HEK293T (cell line): ENCODE results near the gene PNMA6A.
"Not testable (repeated sequence)": the region's sequence is repeated elsewhere in the genome, so short reads cannot be mapped to it uniquely, and the experiment has no call there.

ENCODE experiments used
- CTCF ChIA-PET: fragments of 350-600 bp; formaldehyde crosslinking; extraction: SDS; loops from one replicate; lab custom pipeline; 2021; ENCODE audit warnings: antibody characterized with exemption, inconsistent platforms; lab: Yijun Ruan, JAX
- POLR2A ChIA-PET: fragments of 350-600 bp; formaldehyde crosslinking; extraction: SDS; loops from one replicate; lab custom pipeline; 2020; ENCODE audit warnings: antibody characterized with exemption, inconsistent platforms; lab: Yijun Ruan, JAX
- DNase-seq: peaks from one replicate; pipeline ENCODE4 v3.0.0; 2012; ENCODE audit warnings: mixed read lengths; ENCODE audit errors: extremely low spot score
- ARNT ChIP-seq: fragments of 450-650 bp; IDR thresholded peaks from 2 replicates; pipeline ENCODE4 v1.6.1; 2017; ENCODE audit warnings: mild to moderate bottlenecking
- BHLHE40 ChIP-seq: fragments of 450-650 bp; IDR thresholded peaks from 2 replicates; pipeline ENCODE4 v1.6.1; 2016; ENCODE audit warnings: mild to moderate bottlenecking, moderate library complexity, borderline replicate concordance
- CTBP1 ChIP-seq: fragments of 450-650 bp; IDR thresholded peaks from 2 replicates; pipeline ENCODE4 v1.6.1; 2016; ENCODE audit warnings: borderline replicate concordance
- ELF4 ChIP-seq: fragments of 450-650 bp; IDR thresholded peaks from 2 replicates; pipeline ENCODE4 v1.6.1; 2017; ENCODE audit warnings: antibody characterized with exemption
- FOXA1 ChIP-seq: fragments of 450-650 bp; IDR thresholded peaks from 2 replicates; pipeline ENCODE4 v1.6.1; 2016; ENCODE audit warnings: mild to moderate bottlenecking
- FOXK2 ChIP-seq: fragments of 450-650 bp; IDR thresholded peaks from 2 replicates; pipeline ENCODE4 v1.6.1; 2016; ENCODE audit warnings: mild to moderate bottlenecking
- HDGF ChIP-seq: fragments of 450-650 bp; IDR thresholded peaks from 2 replicates; pipeline ENCODE4 v1.6.1; 2017; ENCODE audit warnings: antibody characterized with exemption, borderline replicate concordance
- L3MBTL2 ChIP-seq: fragments of 450-650 bp; conservative IDR thresholded peaks from 2 replicates; pipeline ENCODE4 v1.6.1; 2016; ENCODE audit warnings: mild to moderate bottlenecking
- LEF1 ChIP-seq: fragments of 450-650 bp; IDR thresholded peaks from 2 replicates; pipeline ENCODE4 v1.6.1; 2017; ENCODE audit warnings: mild to moderate bottlenecking, borderline replicate concordance
- NFRKB ChIP-seq: fragments of 450-650 bp; IDR thresholded peaks from 2 replicates; pipeline ENCODE4 v1.6.1; 2016; ENCODE audit warnings: mild to moderate bottlenecking, moderate library complexity
- PKNOX1 ChIP-seq: fragments of 450-650 bp; IDR thresholded peaks from 2 replicates; pipeline ENCODE4 v1.6.1; 2016
- SP1 ChIP-seq: fragments of 450-650 bp; IDR thresholded peaks from 2 replicates; pipeline ENCODE4 v1.6.1; 2017
- SUZ12 ChIP-seq: fragments of 450-650 bp; IDR thresholded peaks from 2 replicates; pipeline ENCODE4 v1.6.1; 2016; ENCODE audit warnings: mild to moderate bottlenecking
- TARDBP ChIP-seq: fragments of 450-650 bp; IDR thresholded peaks from 2 replicates; pipeline ENCODE4 v1.6.1; 2016
- ZNF384 ChIP-seq: fragments of 450-650 bp; IDR thresholded peaks from 2 replicates; pipeline ENCODE4 v1.6.1; 2016

The PNMA6A gene

GRCh38 chrX:153074935-153075334 is 2.7 kb downstream of the PNMA6A start:
- ChIA-PET POLR2A (no interaction called here), CTCF (no interaction called here)
- DNase-seq, result no peak
- TF ChIP-seq FOXA1 (no peak), FOXK2 (no peak), CTBP1 (no peak), ZNF384 (no peak), ARNT (no peak), NFRKB (no peak), HDGF (no peak), TARDBP (no peak), LEF1 (no peak), BHLHE40 (no peak), ELF4 (no peak), PKNOX1 (no peak), L3MBTL2 (no peak), SP1 (no peak)

GRCh38 chrX:153075366-153075765 is 3.1 kb downstream of the PNMA6A start:
- ChIA-PET CTCF (no interaction called here), POLR2A (no interaction called here)
- no peak for DNase-seq
- TF ChIP-seq SP1 (no peak), CTBP1 (no peak), NFRKB (no peak), ARNT (no peak), PKNOX1 (no peak), TARDBP (no peak), FOXK2 (no peak), L3MBTL2 (no peak)

- POLR2A ChIA-PET, CTCF ChIA-PET, DNase-seq: not testable (repeated sequence)
These were observed 5.3 kb downstream of the PNMA6A start for GRCh38 chrX:153077437-153078135.

GRCh38 chrX:153083238-153083923 is 11.1 kb downstream of the PNMA6A start:
- POLR2A ChIA-PET, CTCF ChIA-PET, DNase-seq: not testable (repeated sequence)

GRCh38 chrX:153102418-153102817 is 30.2 kb downstream of the PNMA6A start:
- DNase-seq, result no peak
- CTCF ChIA-PET, result no interaction called here
- POLR2A ChIA-PET, result no interaction called here
- TF ChIP-seq HDGF, result no peak
- no peak for TF ChIP-seq L3MBTL2
- no peak for TF ChIP-seq ZNF384
- no peak for TF ChIP-seq CTBP1
- no peak for TF ChIP-seq SUZ12
- TF ChIP-seq NFRKB, result no peak
- TF ChIP-seq FOXA1, result no peak
- no peak for TF ChIP-seq ARNT
- TF ChIP-seq SP1, result no peak
- TF ChIP-seq FOXK2, result no peak
- TF ChIP-seq LEF1, result no peak

- CTCF ChIA-PET, DNase-seq, POLR2A ChIA-PET: not testable (repeated sequence)
These were observed 32.7 kb downstream of the PNMA6A start for GRCh38 chrX:153104959-153105358.

GRCh38 chrX:153106092-153106801 is 34.0 kb downstream of the PNMA6A start:
- DNase-seq, CTCF ChIA-PET, POLR2A ChIA-PET: not testable (repeated sequence)

- DNase-seq, POLR2A ChIA-PET: not testable (repeated sequence)
These were observed 38.5 kb downstream of the PNMA6A start for GRCh38 chrX:153110735-153111134.

GRCh38 chrX:153113851-153114250 is 41.6 kb downstream of the PNMA6A start:
- DNase-seq, CTCF ChIA-PET, POLR2A ChIA-PET: not testable (repeated sequence)

More at GRCh38 chrX:153110735-153111134, 38.5 kb downstream of the PNMA6A start:
- CTCF ChIA-PET, result not testable (repeated sequence)

GRCh38 chrX:153117754-153118153 is 45.5 kb downstream of the PNMA6A start:
- DNase-seq, POLR2A ChIA-PET, CTCF ChIA-PET: not testable (repeated sequence)

- CTCF ChIA-PET, POLR2A ChIA-PET, DNase-seq: not testable (repeated sequence)
These were observed 48.0 kb downstream of the PNMA6A start for GRCh38 chrX:153120230-153120629.

- POLR2A ChIA-PET, CTCF ChIA-PET, DNase-seq: not testable (repeated sequence)
These were observed 51.2 kb downstream of the PNMA6A start for GRCh38 chrX:153123468-153123867.
